ENCODE measurements around the gene CCDC187. TPM values are rescaled to one million over a fixed set of nuclear protein-coding genes. Genes with fewer than 3 reads are reported as not detected.

CCDC187 gene
- polyA plus RNA-seq, 1 donor (not counting 4 experiments of a cell fraction or from before 2014, with no cell fraction given) = 0.03 TPM

- no peak for DNase-seq (ENCODE audit: low read depth, low spot score)
- Histone ChIP-seq H3K36me3 (ENCODE audit: control insufficient read depth in 2 of 2, extremely low read depth in 1 of 2, insufficient read depth in 2 of 2, low read length in 2 of 2) (peaks cover 8 to 16% of the 10 kb centered on the region in 2 experiments), H3K4me3 (ENCODE audit: control insufficient read depth in 2 of 3, extremely low read depth in 1 of 3, insufficient read depth in 2 of 3, low read depth in 1 of 3, low read length in 3 of 3) (no peak overlapping the region), H3K9ac (ENCODE audit: control insufficient read depth, extremely low read depth, insufficient read depth, low read length) (no peak overlapping the region), H3K27ac (ENCODE audit: control insufficient read depth, insufficient read depth, low read length) (no peak overlapping the region), H3K9me3 (ENCODE audit: control insufficient read depth, low read depth, low read length) (no peaks in the 10 kb centered on the region), H2AFZ (ENCODE audit: control insufficient read depth, low read length) (no peak overlapping the region), H4K20me1 (ENCODE audit: control insufficient read depth, extremely low read depth, insufficient read depth, low read length) (peaks cover 56% of the 10 kb centered on the region), H3K9me1 (ENCODE audit: control insufficient read depth, extremely low read depth, insufficient read depth, low read length) (peaks cover 14% of the 10 kb centered on the region), H3K27me3 (ENCODE audit: control insufficient read depth, extremely low read depth, insufficient read depth, low read length) (no peaks in the 10 kb centered on the region), H3K4me1 (ENCODE audit: control insufficient read depth, extremely low read depth, insufficient read depth, low read length) (peaks cover 44% of the 10 kb centered on the region), H3K79me2 (ENCODE audit: control insufficient read depth, insufficient read depth, low read length) (no peaks in the 10 kb centered on the region), H3K4me2 (ENCODE audit: control insufficient read depth, extremely low read depth, insufficient read depth, low read depth, low read length) (no peak overlapping the region)
- no peak for FAIRE-seq
- dilution Hi-C loops (cut with MboI; ENCODE audit: extremely low pct_ligation_motif_present, low sequenced_read_pairs) = no loop called here
- TF ChIP-seq EZH2 (IDR thresholded peaks at IDR 0.05; ENCODE audit: low read length) = no peak
- TF ChIP-seq, protein P1, sequence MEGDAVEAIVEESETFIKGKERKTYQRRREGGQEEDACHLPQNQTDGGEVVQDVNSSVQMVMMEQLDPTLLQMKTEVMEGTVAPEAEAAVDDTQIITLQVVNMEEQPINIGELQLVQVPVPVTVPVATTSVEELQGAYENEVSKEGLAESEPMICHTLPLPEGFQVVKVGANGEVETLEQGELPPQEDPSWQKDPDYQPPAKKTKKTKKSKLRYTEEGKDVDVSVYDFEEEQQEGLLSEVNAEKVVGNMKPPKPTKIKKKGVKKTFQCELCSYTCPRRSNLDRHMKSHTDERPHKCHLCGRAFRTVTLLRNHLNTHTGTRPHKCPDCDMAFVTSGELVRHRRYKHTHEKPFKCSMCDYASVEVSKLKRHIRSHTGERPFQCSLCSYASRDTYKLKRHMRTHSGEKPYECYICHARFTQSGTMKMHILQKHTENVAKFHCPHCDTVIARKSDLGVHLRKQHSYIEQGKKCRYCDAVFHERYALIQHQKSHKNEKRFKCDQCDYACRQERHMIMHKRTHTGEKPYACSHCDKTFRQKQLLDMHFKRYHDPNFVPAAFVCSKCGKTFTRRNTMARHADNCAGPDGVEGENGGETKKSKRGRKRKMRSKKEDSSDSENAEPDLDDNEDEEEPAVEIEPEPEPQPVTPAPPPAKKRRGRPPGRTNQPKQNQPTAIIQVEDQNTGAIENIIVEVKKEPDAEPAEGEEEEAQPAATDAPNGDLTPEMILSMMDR (optimal IDR thresholded peaks at IDR 0.05 in 1 of 3, IDR thresholded peaks at IDR 0.05 in 1 of 3, conservative IDR thresholded peaks at IDR 0.05 in 1 of 3; ENCODE audit: extremely low read depth in 1 of 3, insufficient read depth in 2 of 3, low read length in 3 of 3) = no peak
Observed at GRCh38 chr9:136222906-136223285, 81.0 kb downstream of the CCDC187 start.

DNA sequence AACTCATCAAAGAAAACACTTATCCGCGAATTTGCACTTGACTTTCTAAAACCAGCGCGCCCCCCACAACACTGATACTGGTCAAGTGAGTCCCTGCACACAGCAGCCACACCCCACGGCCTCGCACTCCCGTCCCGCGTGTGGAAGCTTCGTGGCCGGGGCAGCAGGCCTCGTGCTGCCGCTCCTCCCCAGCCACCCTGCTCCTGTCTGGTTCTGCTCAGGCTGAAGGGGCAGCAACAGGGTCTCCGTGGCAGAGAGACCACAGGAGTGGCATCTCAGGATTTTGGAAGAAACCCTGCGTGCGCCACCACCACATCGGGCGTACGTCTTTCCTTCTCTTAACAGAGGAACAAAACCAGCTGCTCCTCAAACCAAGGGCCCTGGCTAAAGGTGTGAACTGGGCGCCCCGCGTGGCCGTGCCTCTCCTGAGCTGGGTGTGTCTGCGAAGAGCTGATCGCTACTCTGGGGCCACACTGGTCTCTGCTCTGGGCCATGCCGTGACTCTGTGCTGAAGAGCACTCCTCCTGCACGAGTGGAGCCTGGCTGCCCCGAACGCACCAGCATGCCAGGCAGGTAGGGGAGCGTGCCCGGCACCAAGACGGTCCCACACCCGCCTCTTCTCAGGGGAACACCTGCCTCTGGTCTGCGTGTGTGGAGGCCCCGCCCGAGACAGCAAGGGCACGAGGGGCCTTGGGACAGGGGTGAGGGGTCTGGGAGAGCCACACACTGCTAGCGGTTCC lies 81.6 kb downstream of the CCDC187 start:
- Histone ChIP-seq H3K4me2 (ENCODE audit: control insufficient read depth, extremely low read depth, insufficient read depth, low read depth, low read length) (no peak overlapping the region), H3K27ac (ENCODE audit: control insufficient read depth, insufficient read depth, low read length) (no peak overlapping the region), H3K27me3 (ENCODE audit: control insufficient read depth, extremely low read depth, insufficient read depth, low read length) (no peaks in the 10 kb centered on the region), H3K4me3 (ENCODE audit: control insufficient read depth in 2 of 3, extremely low read depth in 1 of 3, insufficient read depth in 2 of 3, low read depth in 1 of 3, low read length in 3 of 3) (no peak overlapping the region), H3K79me2 (ENCODE audit: control insufficient read depth, insufficient read depth, low read length) (no peaks in the 10 kb centered on the region), H3K4me1 (ENCODE audit: control insufficient read depth, extremely low read depth, insufficient read depth, low read length) (peaks cover 39% of the 10 kb centered on the region), H3K9me3 (ENCODE audit: control insufficient read depth, low read depth, low read length) (no peaks in the 10 kb centered on the region), H3K36me3 (ENCODE audit: control insufficient read depth in 2 of 2, extremely low read depth in 1 of 2, insufficient read depth in 2 of 2, low read length in 2 of 2) (peaks cover 8 to 17% of the 10 kb centered on the region in 2 experiments), H4K20me1 (ENCODE audit: control insufficient read depth, extremely low read depth, insufficient read depth, low read length) (peaks cover 59% of the 10 kb centered on the region), H3K9me1 (ENCODE audit: control insufficient read depth, extremely low read depth, insufficient read depth, low read length) (peaks cover 14% of the 10 kb centered on the region), H2AFZ (ENCODE audit: control insufficient read depth, low read length) (no peak overlapping the region), H3K9ac (ENCODE audit: control insufficient read depth, extremely low read depth, insufficient read depth, low read length) (no peak overlapping the region)
- TF ChIP-seq, protein P1 (optimal IDR thresholded peaks at IDR 0.05 in 1 of 3, IDR thresholded peaks at IDR 0.05 in 1 of 3, conservative IDR thresholded peaks at IDR 0.05 in 1 of 3; ENCODE audit: extremely low read depth in 1 of 3, insufficient read depth in 2 of 3, low read length in 3 of 3) = no peak
- TF ChIP-seq EZH2 (IDR thresholded peaks at IDR 0.05; ENCODE audit: low read length) = no peak
- FAIRE-seq (no peak), DNase-seq (ENCODE audit: low read depth, low spot score) (no peak)
- dilution Hi-C loops (cut with MboI; ENCODE audit: extremely low pct_ligation_motif_present, low sequenced_read_pairs) = no loop called here
